ENCODE results near the gene COA4. TPM values are rescaled to one million over a fixed set of nuclear protein-coding genes. Genes with fewer than 3 reads are reported as not detected.

COA4 gene
- total RNA-seq, 1 experiment from 2014 or later = 97.0 TPM

DNA sequence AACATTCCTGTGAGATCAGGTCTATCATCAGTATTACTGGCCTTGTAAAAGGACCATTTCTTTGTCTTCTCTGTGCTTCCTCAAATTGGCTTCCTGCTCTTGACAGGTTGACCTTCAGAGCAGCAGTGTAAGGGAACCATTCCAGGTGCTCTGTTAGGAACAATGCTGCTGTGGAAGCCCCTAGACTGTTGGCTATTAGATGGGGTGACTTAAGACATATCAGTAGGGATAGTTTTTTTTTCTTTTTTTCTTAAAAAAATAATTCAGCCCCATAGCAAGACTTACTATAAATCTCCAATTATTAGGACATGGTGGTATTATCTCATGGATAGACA lies 37.6 kb downstream of the COA4 start:
- intact Hi-C loops (cut with micrococcal nuclease) = no loop called here
- Histone ChIP-seq H3K27me3 (ENCODE audit: insufficient read depth, low read length) (no peaks in the 10 kb centered on the region), H3K36me3 (ENCODE audit: control insufficient read depth in 1 of 2, insufficient read depth in 2 of 2, low read length in 2 of 2) (no peaks in the 10 kb centered on the region), H3K79me2 (ENCODE audit: insufficient read depth, low read length) (no peaks in the 10 kb centered on the region), H3K4me1 (ENCODE audit: control insufficient read depth in 1 of 2, insufficient read depth in 2 of 2, low read length in 2 of 2) (peaks cover 4 to 7% of the 10 kb centered on the region in 2 experiments; a peak in 2 of 4 replicates), H4K20me1 (ENCODE audit: insufficient read depth) (no peaks in the 10 kb centered on the region), H3K9me2 (ENCODE audit: insufficient read depth) (no peaks in the 10 kb centered on the region), H3K9ac (ENCODE audit: low read length) (no peak overlapping the region), H3K27ac (ENCODE audit: low read depth, low read length) (no peak overlapping the region), H3K4me3 (replicated peaks in 1 of 2; ENCODE audit: low read depth in 1 of 2, low read length in 2 of 2) (no peak overlapping the region), H3K9me3 (ENCODE audit: control insufficient read depth in 1 of 2, insufficient read depth in 1 of 2, low read depth in 1 of 2, low read length in 2 of 2) (no peaks in the 10 kb centered on the region), H3K4me2 (ENCODE audit: low read length) (no peak overlapping the region), H2AFZ (ENCODE audit: low read depth, low read length, poor library complexity, severe bottlenecking) (no peak overlapping the region)
- ChIA-PET CTCF (no interaction called here), POLR2A (no interaction called here), RAD21 (ENCODE audit: low non-redundant PET in 1 of 2, low total read pairs in 2 of 2, uncharacterized antibody in 2 of 2, unreplicated experiment in 2 of 2) (no interaction called here)
- no peak for ATAC-seq
- DNase-seq (ENCODE audit: low read depth, low spot score) = no peak
- no TSS peak for BruUV-seq (replicated peaks)
- TF ChIP-seq, protein P1, sequence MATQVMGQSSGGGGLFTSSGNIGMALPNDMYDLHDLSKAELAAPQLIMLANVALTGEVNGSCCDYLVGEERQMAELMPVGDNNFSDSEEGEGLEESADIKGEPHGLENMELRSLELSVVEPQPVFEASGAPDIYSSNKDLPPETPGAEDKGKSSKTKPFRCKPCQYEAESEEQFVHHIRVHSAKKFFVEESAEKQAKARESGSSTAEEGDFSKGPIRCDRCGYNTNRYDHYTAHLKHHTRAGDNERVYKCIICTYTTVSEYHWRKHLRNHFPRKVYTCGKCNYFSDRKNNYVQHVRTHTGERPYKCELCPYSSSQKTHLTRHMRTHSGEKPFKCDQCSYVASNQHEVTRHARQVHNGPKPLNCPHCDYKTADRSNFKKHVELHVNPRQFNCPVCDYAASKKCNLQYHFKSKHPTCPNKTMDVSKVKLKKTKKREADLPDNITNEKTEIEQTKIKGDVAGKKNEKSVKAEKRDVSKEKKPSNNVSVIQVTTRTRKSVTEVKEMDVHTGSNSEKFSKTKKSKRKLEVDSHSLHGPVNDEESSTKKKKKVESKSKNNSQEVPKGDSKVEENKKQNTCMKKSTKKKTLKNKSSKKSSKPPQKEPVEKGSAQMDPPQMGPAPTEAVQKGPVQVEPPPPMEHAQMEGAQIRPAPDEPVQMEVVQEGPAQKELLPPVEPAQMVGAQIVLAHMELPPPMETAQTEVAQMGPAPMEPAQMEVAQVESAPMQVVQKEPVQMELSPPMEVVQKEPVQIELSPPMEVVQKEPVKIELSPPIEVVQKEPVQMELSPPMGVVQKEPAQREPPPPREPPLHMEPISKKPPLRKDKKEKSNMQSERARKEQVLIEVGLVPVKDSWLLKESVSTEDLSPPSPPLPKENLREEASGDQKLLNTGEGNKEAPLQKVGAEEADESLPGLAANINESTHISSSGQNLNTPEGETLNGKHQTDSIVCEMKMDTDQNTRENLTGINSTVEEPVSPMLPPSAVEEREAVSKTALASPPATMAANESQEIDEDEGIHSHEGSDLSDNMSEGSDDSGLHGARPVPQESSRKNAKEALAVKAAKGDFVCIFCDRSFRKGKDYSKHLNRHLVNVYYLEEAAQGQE (IDR thresholded peaks at IDR 0.05; ENCODE audit: low read depth) = no peak
- TF ChIP-seq TCF7L2 (IDR thresholded peaks at IDR 0.05; ENCODE audit: borderline replicate concordance, extremely low read depth, insufficient read depth, insufficient read length) = no peak
- TF ChIP-seq ELF1 (IDR thresholded peaks at IDR 0.05; ENCODE audit: borderline replicate concordance, low read depth) = no peak
- no peak for TF ChIP-seq ZFX (IDR thresholded peaks at IDR 0.05)
- TF ChIP-seq POLR2AphosphoS5 (IDR thresholded peaks at IDR 0.05; ENCODE audit: low read depth, low read length) = no peak
- TF ChIP-seq POLR2A (IDR thresholded peaks at IDR 0.05; ENCODE audit: borderline replicate concordance, extremely low read depth, insufficient read depth, insufficient read length) = no peak

Measured in HCT116 (cell line).